NCI-H69 (cell line): Measurements from ENCODE around the gene IMMP2L.

ENCODE experiments used
- DNase-seq: peaks from one replicate; lab custom pipeline; 2025; lab: John Stamatoyannopoulos, UW

Gene IMMP2L

GRCh38 chr7:111159426-111159825 is 402.9 kb downstream of the IMMP2L start:
- DNase-seq, result no peak

GRCh38 chr7:111150709-111151108 is 411.6 kb downstream of the IMMP2L start:
- DNase-seq, result no peak

- DNase-seq, result no peak
Observed at GRCh38 chr7:111147708-111148533, 414.4 kb downstream of the IMMP2L start.

GRCh38 chr7:111146136-111146535 is 416.2 kb downstream of the IMMP2L start:
- DNase-seq, result no peak

- no peak for DNase-seq
Observed at GRCh38 chr7:111145472-111145871, 416.8 kb downstream of the IMMP2L start.

- no peak for DNase-seq
Observed at GRCh38 chr7:111140091-111140865, 422.0 kb downstream of the IMMP2L start.

- no peak for DNase-seq
Observed at GRCh38 chr7:111138586-111138985, 423.7 kb downstream of the IMMP2L start.

GRCh38 chr7:111138193-111138569 is 424.1 kb downstream of the IMMP2L start:
- DNase-seq, result peak; percentile 39

GRCh38 chr7:111137296-111138192 is 424.7 kb downstream of the IMMP2L start:
- DNase-seq, result no peak

- DNase-seq, result no peak
Observed at GRCh38 chr7:111132833-111133232, 429.5 kb downstream of the IMMP2L start.

GRCh38 chr7:111129435-111129834 is 432.9 kb downstream of the IMMP2L start:
- no peak for DNase-seq

- peak; percentile 12 for DNase-seq
Observed at GRCh38 chr7:111126987-111127386, 435.3 kb downstream of the IMMP2L start.

GRCh38 chr7:111115966-111116365 is 446.3 kb downstream of the IMMP2L start:
- no peak for DNase-seq

- peak; percentile 58 for DNase-seq
Observed at GRCh38 chr7:111113263-111114017, 448.9 kb downstream of the IMMP2L start.

- no peak for DNase-seq
Observed at GRCh38 chr7:111112439-111112838, 449.9 kb downstream of the IMMP2L start.

- peak; percentile 82 for DNase-seq
Observed at GRCh38 chr7:111108496-111108895, 453.8 kb downstream of the IMMP2L start.

GRCh38 chr7:111108000-111108399 is 454.3 kb downstream of the IMMP2L start:
- peak; percentile 81 for DNase-seq

- DNase-seq, result no peak
Observed at GRCh38 chr7:111107579-111107978, 454.7 kb downstream of the IMMP2L start.

- no peak for DNase-seq
Observed at GRCh38 chr7:111105269-111105668, 457.0 kb downstream of the IMMP2L start.

- DNase-seq, result no peak
Observed at GRCh38 chr7:111104710-111105109, 457.6 kb downstream of the IMMP2L start.

GRCh38 chr7:111103678-111104274 is 458.5 kb downstream of the IMMP2L start:
- DNase-seq, result no peak
